Measurements from ENCODE around the gene DPM3. TPM values are rescaled to one million over a fixed set of nuclear protein-coding genes. Genes with fewer than 3 reads are reported as not detected.

The DPM3 gene
- polyA plus RNA-seq, 1 of the 3 experiments (the other 2 are of a cell fraction): 317 TPM

DNA sequence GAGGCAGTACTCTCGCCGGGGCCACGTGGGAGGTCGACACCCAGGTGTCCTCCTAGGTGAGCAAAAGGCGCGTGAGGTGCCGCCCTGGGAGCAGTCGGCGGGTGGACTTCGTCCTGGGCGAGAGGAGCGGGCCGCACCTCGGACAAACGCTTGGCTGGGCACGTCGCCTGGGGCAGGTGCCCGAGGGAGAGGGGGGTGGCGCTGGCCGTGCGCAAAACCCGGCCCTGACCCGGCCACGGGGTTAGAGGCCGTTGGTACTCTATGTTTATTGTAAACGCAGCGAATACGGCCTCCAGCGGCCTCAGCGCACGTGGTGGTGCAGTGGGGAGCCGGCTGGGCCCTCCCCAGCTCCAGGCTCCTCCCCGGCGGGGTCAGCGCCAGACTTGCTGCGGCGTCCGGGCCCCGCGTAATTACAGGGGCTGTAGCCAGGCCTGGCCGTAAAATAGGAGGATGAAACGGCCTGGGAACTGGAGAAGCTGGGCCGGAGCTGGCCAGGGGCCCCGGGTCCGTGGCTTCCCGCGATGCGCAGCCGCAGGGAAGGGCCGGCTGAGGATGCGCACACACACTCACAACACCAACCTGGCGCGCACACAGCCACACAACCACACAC lies 14.3 kb downstream of the DPM3 start:
- H3K4me2 ChIP-seq: no peak overlapping the region
- POLR2A ChIA-PET: no interaction called here

DNA sequence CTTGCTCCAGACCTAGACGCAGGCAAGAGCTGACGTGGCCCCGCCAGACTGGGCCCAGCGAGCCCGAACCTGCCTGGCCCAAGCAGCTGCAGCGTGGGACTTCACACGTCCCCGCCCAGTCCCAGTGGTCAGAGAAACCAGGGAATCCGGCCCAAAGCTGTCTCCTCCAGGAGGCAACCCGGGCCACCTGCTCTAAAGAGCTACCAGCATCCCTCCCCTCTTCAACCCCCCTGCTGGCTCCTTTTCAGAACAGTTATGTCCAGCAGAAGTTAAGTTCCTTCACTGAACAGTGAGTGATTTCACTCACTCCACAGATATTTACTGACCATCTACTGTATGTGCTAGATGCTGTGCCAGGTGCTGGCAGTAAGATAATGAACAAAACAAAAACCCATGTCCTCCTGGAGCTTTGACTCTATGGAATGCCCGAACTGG lies 14.8 kb downstream of the DPM3 start:
- no peaks in the 10 kb centered on the region; the same call in 1 of the 2 replicates for H3K27me3 ChIP-seq (ENCODE audit: insufficient read depth)
- 92% methylated on average over 3 of the region's 11 CpGs for WGBS (ENCODE audit: low lambda C conversion rate)
- H3K4me1 ChIP-seq (ENCODE audit: control insufficient read depth in 1 of 2, insufficient read depth in 2 of 2, low read depth in 1 of 2, low read length in 1 of 2): peaks cover 19 to 43% of the 10 kb centered on the region in 2 experiments
- H3K36me3 ChIP-seq (replicated peaks in 1 of 2; ENCODE audit: control insufficient read depth in 1 of 2, insufficient read depth in 2 of 2, low read length in 1 of 2): no peaks in the 10 kb centered on the region
- H2AFZ ChIP-seq (ENCODE audit: low read depth): no peak overlapping the region
- H3K79me2 ChIP-seq (ENCODE audit: insufficient read depth): no peaks in the 10 kb centered on the region
- DNase-seq: no peak
- CTCF ChIA-PET: interaction anchor here (1.0 to 9.7 kb wide), 8 partner anchors 11 to 82 kb away, joined by 3 to 67 read pairs (median 5); partner anchors contain the start of gene KRTCAP2
- no peaks in the 10 kb centered on the region for H3K9me2 ChIP-seq
- H3K4me2 ChIP-seq: no peak overlapping the region
- H3F3A ChIP-seq (replicated peaks; ENCODE audit: insufficient read depth): no peaks in the 10 kb centered on the region
- no peaks in the 10 kb centered on the region for H3K9me3 ChIP-seq
- no peak for TF ChIP-seq GABPA (IDR thresholded peaks at IDR 0.05; ENCODE audit: low read depth)
- TF ChIP-seq RCOR1 (IDR thresholded peaks at IDR 0.05; ENCODE audit: low read length): no peak
- no peak for TF ChIP-seq TAF1 (IDR thresholded peaks at IDR 0.05; ENCODE audit: borderline replicate concordance, low read depth, low read length)
- TF ChIP-seq FOSL2 (IDR thresholded peaks at IDR 0.05; ENCODE audit: borderline replicate concordance, low read depth): no peak
- TF ChIP-seq, protein P1, sequence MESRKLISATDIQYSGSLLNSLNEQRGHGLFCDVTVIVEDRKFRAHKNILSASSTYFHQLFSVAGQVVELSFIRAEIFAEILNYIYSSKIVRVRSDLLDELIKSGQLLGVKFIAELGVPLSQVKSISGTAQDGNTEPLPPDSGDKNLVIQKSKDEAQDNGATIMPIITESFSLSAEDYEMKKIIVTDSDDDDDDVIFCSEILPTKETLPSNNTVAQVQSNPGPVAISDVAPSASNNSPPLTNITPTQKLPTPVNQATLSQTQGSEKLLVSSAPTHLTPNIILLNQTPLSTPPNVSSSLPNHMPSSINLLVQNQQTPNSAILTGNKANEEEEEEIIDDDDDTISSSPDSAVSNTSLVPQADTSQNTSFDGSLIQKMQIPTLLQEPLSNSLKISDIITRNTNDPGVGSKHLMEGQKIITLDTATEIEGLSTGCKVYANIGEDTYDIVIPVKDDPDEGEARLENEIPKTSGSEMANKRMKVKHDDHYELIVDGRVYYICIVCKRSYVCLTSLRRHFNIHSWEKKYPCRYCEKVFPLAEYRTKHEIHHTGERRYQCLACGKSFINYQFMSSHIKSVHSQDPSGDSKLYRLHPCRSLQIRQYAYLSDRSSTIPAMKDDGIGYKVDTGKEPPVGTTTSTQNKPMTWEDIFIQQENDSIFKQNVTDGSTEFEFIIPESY (IDR thresholded peaks at IDR 0.05; ENCODE audit: borderline replicate concordance, low read depth): no peak
- TF ChIP-seq TEAD4 (IDR thresholded peaks at IDR 0.05; ENCODE audit: borderline replicate concordance, insufficient read depth): no peak
- TF ChIP-seq, protein P2, sequence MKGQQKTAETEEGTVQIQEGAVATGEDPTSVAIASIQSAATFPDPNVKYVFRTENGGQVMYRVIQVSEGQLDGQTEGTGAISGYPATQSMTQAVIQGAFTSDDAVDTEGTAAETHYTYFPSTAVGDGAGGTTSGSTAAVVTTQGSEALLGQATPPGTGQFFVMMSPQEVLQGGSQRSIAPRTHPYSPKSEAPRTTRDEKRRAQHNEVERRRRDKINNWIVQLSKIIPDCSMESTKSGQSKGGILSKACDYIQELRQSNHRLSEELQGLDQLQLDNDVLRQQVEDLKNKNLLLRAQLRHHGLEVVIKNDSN (IDR thresholded peaks at IDR 0.05; ENCODE audit: borderline replicate concordance, low read depth): no peak
- TF ChIP-seq CHD2 (IDR thresholded peaks at IDR 0.05; ENCODE audit: low read length, partially characterized antibody): no peak
- no peak for TF ChIP-seq JUND (IDR thresholded peaks at IDR 0.05)
- TF ChIP-seq EP300 (IDR thresholded peaks at IDR 0.05; ENCODE audit: borderline replicate concordance in 1 of 2, low read depth in 1 of 2, low read length in 1 of 2): no peak
- no peak for TF ChIP-seq TCF12 (IDR thresholded peaks at IDR 0.05)
- TF ChIP-seq EZH2phosphoT487 (IDR thresholded peaks at IDR 0.05; ENCODE audit: borderline replicate concordance, low read depth): no peak
- TF ChIP-seq NFIC (IDR thresholded peaks at IDR 0.05; ENCODE audit: borderline replicate concordance): no peak
- TF ChIP-seq, protein P3, sequence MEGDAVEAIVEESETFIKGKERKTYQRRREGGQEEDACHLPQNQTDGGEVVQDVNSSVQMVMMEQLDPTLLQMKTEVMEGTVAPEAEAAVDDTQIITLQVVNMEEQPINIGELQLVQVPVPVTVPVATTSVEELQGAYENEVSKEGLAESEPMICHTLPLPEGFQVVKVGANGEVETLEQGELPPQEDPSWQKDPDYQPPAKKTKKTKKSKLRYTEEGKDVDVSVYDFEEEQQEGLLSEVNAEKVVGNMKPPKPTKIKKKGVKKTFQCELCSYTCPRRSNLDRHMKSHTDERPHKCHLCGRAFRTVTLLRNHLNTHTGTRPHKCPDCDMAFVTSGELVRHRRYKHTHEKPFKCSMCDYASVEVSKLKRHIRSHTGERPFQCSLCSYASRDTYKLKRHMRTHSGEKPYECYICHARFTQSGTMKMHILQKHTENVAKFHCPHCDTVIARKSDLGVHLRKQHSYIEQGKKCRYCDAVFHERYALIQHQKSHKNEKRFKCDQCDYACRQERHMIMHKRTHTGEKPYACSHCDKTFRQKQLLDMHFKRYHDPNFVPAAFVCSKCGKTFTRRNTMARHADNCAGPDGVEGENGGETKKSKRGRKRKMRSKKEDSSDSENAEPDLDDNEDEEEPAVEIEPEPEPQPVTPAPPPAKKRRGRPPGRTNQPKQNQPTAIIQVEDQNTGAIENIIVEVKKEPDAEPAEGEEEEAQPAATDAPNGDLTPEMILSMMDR (IDR thresholded peaks at IDR 0.05): no peak
- H4K20me1 ChIP-seq (ENCODE audit: insufficient read depth): no peaks in the 10 kb centered on the region
- no peak overlapping the region for H3K4me3 ChIP-seq (ENCODE audit: low read depth in 2 of 2, low read length in 1 of 2)
- POLR2A ChIA-PET: no interaction called here
- no peak overlapping the region for H3K27ac ChIP-seq (ENCODE audit: low read depth in 2 of 2, low read length in 1 of 2)
- H3K9ac ChIP-seq: no peak overlapping the region

More for the DNA sequence above, 14.3 kb downstream of the DPM3 start:
- Histone ChIP-seq H3K4me1 (ENCODE audit: control insufficient read depth in 1 of 2, insufficient read depth in 2 of 2, low read depth in 1 of 2, low read length in 1 of 2) (peaks cover 19 to 45% of the 10 kb centered on the region in 2 experiments), H3K9ac (no peak overlapping the region), H3K27ac (ENCODE audit: low read depth in 2 of 2, low read length in 1 of 2) (no peak overlapping the region), H3K4me3 (ENCODE audit: low read depth in 2 of 2, low read length in 1 of 2) (no peak overlapping the region), H3K9me2 (no peaks in the 10 kb centered on the region), H3K36me3 (replicated peaks in 1 of 2; ENCODE audit: control insufficient read depth in 1 of 2, insufficient read depth in 2 of 2, low read length in 1 of 2) (no peaks in the 10 kb centered on the region), H3K27me3 (ENCODE audit: insufficient read depth) (no peaks in the 10 kb centered on the region; the same call in 1 of the 2 replicates), H2AFZ (ENCODE audit: low read depth) (no peak overlapping the region), H4K20me1 (ENCODE audit: insufficient read depth) (no peaks in the 10 kb centered on the region), H3K9me3 (no peaks in the 10 kb centered on the region), H3K79me2 (ENCODE audit: insufficient read depth) (no peaks in the 10 kb centered on the region), H3F3A (replicated peaks; ENCODE audit: insufficient read depth) (peaks cover 3% of the 10 kb centered on the region)
- TF ChIP-seq JUND (IDR thresholded peaks at IDR 0.05): no peak
- TF ChIP-seq, protein P4, sequence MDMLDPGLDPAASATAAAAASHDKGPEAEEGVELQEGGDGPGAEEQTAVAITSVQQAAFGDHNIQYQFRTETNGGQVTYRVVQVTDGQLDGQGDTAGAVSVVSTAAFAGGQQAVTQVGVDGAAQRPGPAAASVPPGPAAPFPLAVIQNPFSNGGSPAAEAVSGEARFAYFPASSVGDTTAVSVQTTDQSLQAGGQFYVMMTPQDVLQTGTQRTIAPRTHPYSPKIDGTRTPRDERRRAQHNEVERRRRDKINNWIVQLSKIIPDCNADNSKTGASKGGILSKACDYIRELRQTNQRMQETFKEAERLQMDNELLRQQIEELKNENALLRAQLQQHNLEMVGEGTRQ (IDR thresholded peaks at IDR 0.05; ENCODE audit: borderline replicate concordance, low read depth, low read length): no peak
- TF ChIP-seq RXRA (IDR thresholded peaks at IDR 0.05; ENCODE audit: borderline replicate concordance, low read depth): no peak
- no peak for TF ChIP-seq NFIC (IDR thresholded peaks at IDR 0.05; ENCODE audit: borderline replicate concordance)
- TF ChIP-seq TCF12 (IDR thresholded peaks at IDR 0.05): no peak
- no peak for TF ChIP-seq FOSL2 (IDR thresholded peaks at IDR 0.05; ENCODE audit: borderline replicate concordance, low read depth)
- no peak for TF ChIP-seq TEAD4 (IDR thresholded peaks at IDR 0.05; ENCODE audit: borderline replicate concordance, insufficient read depth)
- TF ChIP-seq SMC3 (IDR thresholded peaks at IDR 0.05; ENCODE audit: low read depth, low read length): no peak
- no peak for TF ChIP-seq TAF1 (IDR thresholded peaks at IDR 0.05; ENCODE audit: borderline replicate concordance, low read depth, low read length)
- no peak for TF ChIP-seq EP300 (IDR thresholded peaks at IDR 0.05; ENCODE audit: borderline replicate concordance in 1 of 2, low read depth in 1 of 2, low read length in 1 of 2)
- TF ChIP-seq MXI1 (IDR thresholded peaks at IDR 0.05; ENCODE audit: low read depth, low read length): no peak
- DNase-seq: no peak
- 96% methylated on average over 42 of the region's 53 CpGs for WGBS (ENCODE audit: low lambda C conversion rate)
- CTCF ChIA-PET: interaction anchor here (0.8 to 9.7 kb wide), 9 partner anchors 11 to 81 kb away, joined by 3 to 67 read pairs (median 5); partner anchors contain the start of gene KRTCAP2

All from SK-N-SH (cell line).